Endothelial cell (in vitro differentiated cells): ENCODE results near the gene FUS. TPM values are rescaled to one million over a fixed set of nuclear protein-coding genes. Genes with fewer than 3 reads are reported as not detected.
A peak's percentile ranks its signal among the peaks of the same experiment; 100 is the strongest.

Experiments used
- DNase-seq: peaks from one replicate; pipeline ENCODE4 v3.0.0; 2021; ENCODE audit warnings: low spot score
- H3K27ac Mint-ChIP-seq: one replicate; pipeline ENCODE4 v1.8.0; 2021; ENCODE audit warnings: mixed read lengths, inconsistent platforms; ENCODE audit not compliant: unreplicated experiment
- H3K27me3 Mint-ChIP-seq: one replicate; pipeline ENCODE4 v1.8.0; 2021; ENCODE audit warnings: mild to moderate bottlenecking, moderate library complexity, mixed read lengths, inconsistent platforms; ENCODE audit not compliant: unreplicated experiment
- H3K36me3 Mint-ChIP-seq: one replicate; pipeline ENCODE4 v1.8.0; 2021; ENCODE audit warnings: mild to moderate bottlenecking, low read depth, mixed read lengths, inconsistent platforms; ENCODE audit not compliant: unreplicated experiment
- H3K4me1 Mint-ChIP-seq: one replicate; pipeline ENCODE4 v1.8.0; 2021; ENCODE audit warnings: mild to moderate bottlenecking, mixed read lengths, inconsistent platforms; ENCODE audit not compliant: unreplicated experiment
- H3K4me3 Mint-ChIP-seq: one replicate; pipeline ENCODE4 v1.8.0; 2021; ENCODE audit warnings: mild to moderate bottlenecking, mixed read lengths, inconsistent platforms; ENCODE audit not compliant: unreplicated experiment
- H3K9me3 Mint-ChIP-seq: one replicate; pipeline ENCODE4 v1.8.0; 2021; ENCODE audit warnings: mixed read lengths, inconsistent platforms; ENCODE audit not compliant: unreplicated experiment
- CTCF ChIP-seq: fragments of 200-600 bp; sonication (generic); IDR thresholded peaks from one replicate; pipeline ENCODE4 v1.5.0; 2021; ENCODE audit warnings: antibody characterized with exemption; ENCODE audit not compliant: unreplicated experiment
- total RNA-seq: library from RNA; stranded (reverse); fragmentation: NEBNext Ultra II Directional; extraction: Animal tissue kit (Norgen Biotek cat#: 25700); gene quantifications from one replicate; pipeline ENCODE4 v1.2.1, GENCODE V29; 2021; ENCODE audit not compliant: unreplicated experiment

Gene FUS
- total RNA-seq, 1 donor from 2014 or later: 590 TPM

GRCh38 chr16:31190061-31190460 lies 10.1 kb downstream of the FUS start:
- H3K9me3 Mint-ChIP-seq: no peaks in the 10 kb centered on the region
- peak overlapping the region; percentile 70 for H3K4me3 Mint-ChIP-seq
- peaks cover 16% of the 10 kb centered on the region for H3K27me3 Mint-ChIP-seq

GRCh38 chr16:31190818-31191444 lies 11.0 kb downstream of the FUS start:
- H3K27me3 Mint-ChIP-seq: peaks cover 18% of the 10 kb centered on the region
- peaks cover 55% of the 10 kb centered on the region for H3K4me1 Mint-ChIP-seq
- peaks cover 83% of the 10 kb centered on the region for H3K36me3 Mint-ChIP-seq
- DNase-seq: no peak
- TF ChIP-seq CTCF: no peak
- peak overlapping the region; percentile 92 for H3K27ac Mint-ChIP-seq
- H3K9me3 Mint-ChIP-seq: no peaks in the 10 kb centered on the region
- peak overlapping the region; percentile 66 for H3K4me3 Mint-ChIP-seq

More at GRCh38 chr16:31190061-31190460, 10.1 kb downstream of the FUS start:
- no peak for TF ChIP-seq CTCF
- H3K4me1 Mint-ChIP-seq: peaks cover 61% of the 10 kb centered on the region
- H3K27ac Mint-ChIP-seq: peak overlapping the region; percentile 92
- H3K36me3 Mint-ChIP-seq: peaks cover 90% of the 10 kb centered on the region
- no peak for DNase-seq

- H3K36me3 Mint-ChIP-seq: peaks cover 77% of the 10 kb centered on the region
Measured at GRCh38 chr16:31191697-31192428, 11.9 kb downstream of the FUS start.

GRCh38 chr16:31192856-31193642 lies 13.1 kb downstream of the FUS start:
- Mint-ChIP-seq H3K27me3 (peaks cover 17% of the 10 kb centered on the region), H3K4me3 (peak overlapping the region; percentile 82), H3K36me3 (peaks cover 66% of the 10 kb centered on the region), H3K9me3 (no peaks in the 10 kb centered on the region), H3K27ac (peak overlapping the region; percentile 48), H3K4me1 (peaks cover 50% of the 10 kb centered on the region)
- no peak for TF ChIP-seq CTCF
- DNase-seq: no peak

More at GRCh38 chr16:31191697-31192428, 11.9 kb downstream of the FUS start:
- Mint-ChIP-seq H3K27me3 (peaks cover 21% of the 10 kb centered on the region), H3K27ac (peak overlapping the region; percentile 74), H3K4me1 (peaks cover 55% of the 10 kb centered on the region), H3K4me3 (peak overlapping the region; percentile 32), H3K9me3 (no peaks in the 10 kb centered on the region)
- no peak for TF ChIP-seq CTCF
- no peak for DNase-seq
